KBM-7 (cell line): ENCODE results near the gene DENND4A.
"Not testable (repeated sequence)": the region's sequence is repeated elsewhere in the genome, so short reads cannot be mapped to it uniquely, and the experiment has no call there.

ENCODE experiments used
- DNase-seq: peaks from one replicate; pipeline ENCODE4 v3.0.0-alpha.2; 2015
- in situ Hi-C: fragments of 300-500 bp; cut with MboI; formaldehyde crosslinking; loops from 2 replicates; pipeline ENCODE4 v1.14.3; 2020; ENCODE audit warnings: low sequenced_read_pairs, low pct_unique_long_range_greater_than_20kb, mixed read lengths

Gene DENND4A

DNA sequence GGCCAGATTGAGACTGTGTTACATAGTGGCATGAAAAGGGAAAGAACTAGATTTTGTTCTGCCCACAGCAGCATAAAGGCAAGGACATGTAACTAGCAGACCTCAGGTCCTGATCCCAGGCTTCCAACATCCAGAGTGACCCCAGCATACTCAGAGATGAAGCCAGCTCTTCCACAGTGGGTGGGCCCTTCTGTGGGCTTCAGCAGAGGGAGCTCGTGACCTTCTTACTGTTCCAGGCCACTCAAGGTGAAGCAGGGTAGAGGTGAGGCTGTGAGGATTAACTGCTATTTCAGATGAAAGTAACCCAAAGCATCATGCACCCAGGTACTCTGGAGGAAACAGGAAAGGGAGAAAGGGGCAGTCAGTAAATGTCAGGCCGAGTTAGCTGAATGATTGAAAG lies 171.3 kb downstream of the DENND4A start:
- in situ Hi-C loops, result no loop called here
- DNase-seq, result no peak

DNA sequence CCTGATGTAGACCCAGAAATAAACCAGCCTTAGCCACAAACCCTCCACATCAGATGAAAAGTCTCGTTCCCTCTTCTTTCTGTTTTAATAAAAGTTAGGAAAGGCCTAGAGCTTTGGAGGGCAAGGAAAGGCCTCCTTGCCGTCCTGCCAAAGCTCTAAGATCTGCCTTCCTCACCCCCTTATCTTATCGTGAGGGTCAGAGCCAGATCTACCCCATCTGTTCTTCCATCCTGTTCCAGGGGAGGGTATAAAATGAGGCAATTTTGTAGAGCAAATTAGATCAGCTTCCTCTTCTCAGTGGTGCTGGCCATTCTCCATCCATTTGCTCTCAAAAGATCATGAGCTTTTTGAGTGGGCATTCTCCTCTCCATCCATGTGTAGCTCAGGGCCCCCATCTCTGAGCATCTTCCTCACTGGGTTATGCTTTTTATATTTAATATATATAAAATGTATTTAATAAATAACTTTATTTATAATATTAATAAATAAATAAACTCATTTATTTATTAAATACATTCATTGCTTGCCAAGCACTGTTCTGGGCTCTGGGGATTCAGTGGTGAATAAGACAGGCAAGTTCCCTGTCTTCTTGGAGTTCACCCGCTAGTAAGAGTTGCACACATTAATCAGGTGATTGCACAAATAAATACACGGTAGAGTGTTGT lies 172.3 kb downstream of the DENND4A start:
- DNase-seq, result peak; percentile 39
- in situ Hi-C loops, result no loop called here

DNA sequence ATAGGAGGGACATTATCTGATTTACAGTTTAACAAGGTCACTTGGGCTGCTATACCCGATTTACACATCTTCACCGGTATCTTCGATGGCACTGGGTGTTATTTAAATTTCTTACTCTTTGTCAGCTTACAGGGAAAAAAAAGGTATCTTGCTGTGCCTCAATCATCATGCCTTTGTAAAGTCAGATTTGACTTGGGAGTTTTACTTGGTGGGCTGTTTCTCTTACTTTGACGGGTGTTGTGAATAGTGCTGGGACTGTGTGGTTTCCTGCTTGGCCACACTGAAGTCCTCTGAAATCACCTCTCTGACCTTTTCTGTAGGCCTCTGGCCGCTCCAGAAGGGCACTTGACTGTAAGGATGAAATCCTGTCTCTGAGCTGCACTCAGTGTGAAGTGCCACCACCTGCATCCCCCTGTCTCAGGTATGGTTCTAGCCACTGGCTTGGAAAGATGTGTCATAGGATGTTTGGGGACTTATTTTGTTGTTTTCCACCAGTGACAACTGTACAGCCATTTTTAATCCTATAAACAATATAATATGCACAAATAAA lies 173.5 kb downstream of the DENND4A start:
- DNase-seq, result no peak
- in situ Hi-C loops, result no loop called here

- DNase-seq, in situ Hi-C loops: not testable (repeated sequence)
Observed at GRCh38 chr15:65615887-65616286, 176.2 kb downstream of the DENND4A start.

- DNase-seq, result peak; percentile 63
Observed at GRCh38 chr15:65612949-65613744, 178.9 kb downstream of the DENND4A start.

GRCh38 chr15:65612616-65612946 lies 179.5 kb downstream of the DENND4A start:
- in situ Hi-C loops, result no loop called here
- DNase-seq, result no peak

More at GRCh38 chr15:65612949-65613744, 178.9 kb downstream of the DENND4A start:
- in situ Hi-C loops, result no loop called here

DNA sequence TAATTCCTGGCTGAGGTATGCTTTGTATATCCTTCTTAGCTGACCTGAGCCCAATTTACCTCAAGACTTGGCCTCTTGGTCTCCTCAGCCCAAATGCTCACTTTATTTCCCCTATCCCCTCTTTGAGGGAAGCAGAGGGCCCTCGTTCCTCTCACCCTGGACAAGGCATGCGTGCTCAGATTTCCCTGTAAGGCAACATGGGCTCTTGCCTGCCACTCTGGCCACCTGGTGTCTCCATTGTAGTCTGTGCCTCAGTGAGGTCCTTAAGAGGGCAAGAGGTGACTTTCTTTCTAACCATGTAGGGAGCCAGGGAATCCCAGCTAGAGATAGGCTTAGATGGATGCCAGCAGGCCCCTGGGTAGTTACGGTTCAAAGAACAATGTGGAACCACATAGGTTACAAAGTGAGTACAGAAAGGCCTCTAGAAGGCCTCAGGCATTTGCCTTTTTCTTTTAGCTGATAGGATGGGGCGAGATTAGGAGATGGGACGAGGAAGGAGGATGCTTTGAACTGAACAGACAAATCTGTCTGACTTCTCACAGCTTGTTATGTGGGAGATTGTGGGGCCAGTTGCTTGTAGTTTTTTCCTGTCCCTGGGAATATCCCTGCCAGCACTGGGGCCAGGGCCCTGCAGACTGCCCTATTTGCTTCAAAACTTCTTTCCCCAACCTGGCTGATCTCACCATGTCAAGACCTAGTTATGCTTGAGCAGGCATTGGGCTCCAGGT lies 180.0 kb downstream of the DENND4A start:
- in situ Hi-C loops, result no loop called here
- DNase-seq, result no peak

DNA sequence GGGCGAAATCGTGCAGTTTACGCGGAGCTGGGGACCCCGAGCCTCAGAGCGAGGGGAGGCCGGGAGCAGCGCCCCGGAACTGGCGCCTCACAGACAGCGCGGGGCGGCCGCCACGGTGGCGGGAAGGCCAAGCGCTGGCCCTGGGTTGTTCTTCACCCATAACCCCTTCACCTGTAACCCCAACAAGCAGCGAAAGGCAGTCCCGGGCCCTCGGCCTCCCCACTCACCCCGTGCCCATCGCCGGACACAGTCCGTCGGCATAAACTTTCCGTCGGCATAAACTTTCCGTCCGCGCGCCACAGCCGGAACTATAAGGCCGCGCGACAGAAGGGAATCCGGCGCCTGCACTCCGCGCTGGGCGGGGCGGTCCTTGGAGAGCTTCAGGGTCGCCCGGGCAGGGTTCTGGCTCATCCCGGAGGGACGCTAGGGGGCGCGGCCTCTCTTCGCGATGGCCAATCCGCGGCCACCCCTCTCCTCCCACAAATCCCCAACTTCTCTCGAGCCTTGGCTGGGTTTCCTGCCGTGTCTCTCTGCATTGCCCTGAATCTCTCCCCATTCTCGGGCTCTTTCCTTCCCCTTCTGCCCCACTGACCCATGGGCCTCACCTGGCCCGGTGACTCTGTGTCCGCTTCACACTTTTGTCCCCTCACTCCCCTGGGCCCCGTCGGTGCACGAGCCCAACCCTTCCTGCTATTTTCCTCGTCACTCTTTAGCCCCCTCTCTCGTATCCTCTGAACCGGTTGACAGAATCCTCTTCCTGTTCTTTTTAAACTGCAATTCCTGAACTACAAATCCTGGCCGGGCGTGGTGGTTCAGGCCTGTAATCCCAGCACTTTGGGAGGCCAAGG lies 181.0 kb downstream of the DENND4A start, which contains the start of gene INTS14:
Gene INTS14 (minus strand): TSS at position 261 of the 848 bp plus-strand sequence. CDS start 3,751 bp downstream, outside the sequence.
- peak; percentile 100 for DNase-seq
- in situ Hi-C loops, result no loop called here
